Lower leg skin (tissue), 4 donors: ENCODE measurements around the gene SLIT3. TPM values are rescaled to one million over a fixed set of nuclear protein-coding genes. Genes with fewer than 3 reads are reported as not detected.

Experiments
- DNase-seq, 2 donors: peaks; one replicate each; pipeline ENCODE4 v3.0.0-alpha.2; 2019; ENCODE audit warnings: low spot score in 2 of 2
- H3K4me3 ChIP-seq: fragments of 200-600 bp; sonication (generic); 2 replicates; pipeline ENCODE4 v1.5.1; 2017; ENCODE audit warnings: mild to moderate bottlenecking, low read depth; ENCODE audit not compliant: poor library complexity, severe bottlenecking
- POLR2A ChIP-seq, 2 donors: fragments of 450-650 bp; IDR thresholded peaks; one replicate each; pipeline ENCODE4 v1.6.1; 2016 to 2017; ENCODE audit warnings: antibody characterized with exemption in 2 of 2, mild to moderate bottlenecking in 1 of 2, moderate library complexity in 1 of 2
- WGBS, 2 donors: methylation state at CpG; one replicate each; pipeline ENCODE4 v1.1.5; 2018; 5-methylcytosine and 5-hydroxymethylcytosine counted together
- intact Hi-C: fragments of 100-400 bp; cut with DNase I; formaldehyde crosslinking; loops from one replicate; pipeline ENCODE4 v1.15.0; 2023; ENCODE audit warnings: low total_unique reads
- total RNA-seq, 4 donors: library from RNA; depleted of rRNA; stranded (reverse); fragments of >200 nt; gene quantifications; one replicate each; pipeline ENCODE4 v1.1.0, GENCODE V29; 2016
- TF ChIP-seq, protein P1 (sequence below), 3 donors: fragments of 450-650 bp; IDR thresholded peaks; one replicate each; pipeline ENCODE4 v1.5.1; 2016; ENCODE audit warnings: antibody characterized with exemption in 3 of 3, mild to moderate bottlenecking in 3 of 3, moderate library complexity in 2 of 3

SLIT3 gene
- total RNA-seq, 4 donors from 2014 or later, result 12.4 to 66.0 (median 22.8) TPM

DNA sequence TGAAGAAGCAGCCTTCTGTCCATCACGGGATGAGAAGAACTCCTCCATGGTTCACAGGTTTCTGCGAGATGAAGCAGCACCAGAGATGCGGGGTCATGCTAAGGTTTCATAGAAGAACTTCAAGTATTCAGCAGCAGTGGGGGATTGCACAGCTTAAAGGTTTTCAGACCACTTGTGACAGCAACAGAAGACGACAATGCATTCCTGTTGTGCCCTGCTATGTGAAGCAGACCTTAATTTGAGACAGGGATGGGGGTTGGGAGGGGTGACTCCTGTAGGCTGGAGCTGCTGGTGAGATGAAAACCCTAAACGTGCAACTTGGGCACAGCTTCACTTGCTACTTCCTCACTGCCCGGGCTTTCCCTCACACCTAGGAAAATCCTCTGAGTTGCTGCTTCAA lies 256.0 kb downstream of the SLIT3 start:
- 73 to 87% methylated on average over 6 of the region's 6 CpGs for WGBS, 2 donors
- intact Hi-C loops, result no loop called here
- no peak for TF ChIP-seq POLR2A (IDR thresholded peaks at IDR 0.05)
- TF ChIP-seq, protein P1, sequence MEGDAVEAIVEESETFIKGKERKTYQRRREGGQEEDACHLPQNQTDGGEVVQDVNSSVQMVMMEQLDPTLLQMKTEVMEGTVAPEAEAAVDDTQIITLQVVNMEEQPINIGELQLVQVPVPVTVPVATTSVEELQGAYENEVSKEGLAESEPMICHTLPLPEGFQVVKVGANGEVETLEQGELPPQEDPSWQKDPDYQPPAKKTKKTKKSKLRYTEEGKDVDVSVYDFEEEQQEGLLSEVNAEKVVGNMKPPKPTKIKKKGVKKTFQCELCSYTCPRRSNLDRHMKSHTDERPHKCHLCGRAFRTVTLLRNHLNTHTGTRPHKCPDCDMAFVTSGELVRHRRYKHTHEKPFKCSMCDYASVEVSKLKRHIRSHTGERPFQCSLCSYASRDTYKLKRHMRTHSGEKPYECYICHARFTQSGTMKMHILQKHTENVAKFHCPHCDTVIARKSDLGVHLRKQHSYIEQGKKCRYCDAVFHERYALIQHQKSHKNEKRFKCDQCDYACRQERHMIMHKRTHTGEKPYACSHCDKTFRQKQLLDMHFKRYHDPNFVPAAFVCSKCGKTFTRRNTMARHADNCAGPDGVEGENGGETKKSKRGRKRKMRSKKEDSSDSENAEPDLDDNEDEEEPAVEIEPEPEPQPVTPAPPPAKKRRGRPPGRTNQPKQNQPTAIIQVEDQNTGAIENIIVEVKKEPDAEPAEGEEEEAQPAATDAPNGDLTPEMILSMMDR (IDR thresholded peaks at IDR 0.05), result no peak
- H3K4me3 ChIP-seq, result no peak overlapping the region
- DNase-seq, result no peak

DNA sequence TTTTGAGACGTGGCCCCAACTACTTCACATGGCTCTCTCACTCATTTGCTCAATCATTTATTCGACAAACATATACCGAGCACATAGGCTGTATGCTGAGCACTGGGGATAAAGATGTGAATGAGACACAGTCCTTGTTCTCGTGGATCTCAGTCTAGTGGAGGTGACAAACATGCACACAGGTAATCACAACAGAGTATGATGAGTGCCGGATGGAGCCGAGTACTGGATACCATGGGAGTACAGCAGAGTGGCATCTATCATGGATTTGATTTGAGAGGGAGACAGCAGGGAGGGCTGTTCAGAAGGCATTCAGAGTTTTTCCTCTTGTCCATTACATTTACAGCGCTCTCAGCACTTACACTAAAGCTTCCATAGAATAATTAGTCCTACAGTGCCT lies 259.8 kb downstream of the SLIT3 start:
- 93 to 94% methylated on average over 7 of the region's 7 CpGs for WGBS, 2 donors
- no peak for DNase-seq
- intact Hi-C loops, result no loop called here
- TF ChIP-seq, protein P1 (IDR thresholded peaks at IDR 0.05), result no peak
- TF ChIP-seq POLR2A (IDR thresholded peaks at IDR 0.05), result no peak
- H3K4me3 ChIP-seq, result no peak overlapping the region

- intact Hi-C loops, result no loop called here
- no peak for TF ChIP-seq POLR2A (IDR thresholded peaks at IDR 0.05)
- TF ChIP-seq, protein P1 (IDR thresholded peaks at IDR 0.05), result no peak
- no peak for DNase-seq
- H3K4me3 ChIP-seq, result no peak overlapping the region
- 76 to 83% methylated on average over 6 of the region's 6 CpGs for WGBS, 2 donors
These were observed 261.3 kb downstream of the SLIT3 start for GRCh38 chr5:169039592-169039991.

DNA sequence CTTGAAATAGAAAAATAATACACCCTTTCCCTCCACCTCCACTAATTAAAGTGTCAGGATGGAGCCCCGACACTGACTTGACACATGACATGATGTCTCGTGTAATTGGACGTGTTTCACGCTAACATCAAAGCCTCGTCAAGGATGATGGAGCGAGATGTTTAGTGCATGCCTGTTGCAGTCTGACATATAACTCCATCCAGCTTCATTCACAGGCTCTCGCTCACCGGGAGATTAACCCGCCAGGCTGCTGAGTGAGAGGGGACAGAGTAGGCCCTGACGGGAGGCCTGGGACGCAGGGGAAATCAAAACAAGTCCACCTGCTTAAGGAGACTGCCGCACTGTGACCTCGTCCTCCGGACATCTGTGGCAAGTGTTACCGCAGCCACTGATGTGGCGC lies 263.5 kb downstream of the SLIT3 start:
- DNase-seq, result peak in 1 of 2 donors; percentile 50
- no peak for TF ChIP-seq POLR2A (IDR thresholded peaks at IDR 0.05)
- TF ChIP-seq, protein P1 (IDR thresholded peaks at IDR 0.05), result no peak
- intact Hi-C loops, result no loop called here
- 87 to 88% methylated on average over 16 of the region's 16 CpGs for WGBS, 2 donors
- no peak overlapping the region for H3K4me3 ChIP-seq

- H3K4me3 ChIP-seq, result no peak overlapping the region
- intact Hi-C loops, result no loop called here
- TF ChIP-seq, protein P1 (IDR thresholded peaks at IDR 0.05), result no peak
- TF ChIP-seq POLR2A (IDR thresholded peaks at IDR 0.05), result no peak
- no peak for DNase-seq
- WGBS, 2 donors, result 71 to 73% methylated on average over 12 of the region's 12 CpGs
These were observed 264.7 kb downstream of the SLIT3 start for GRCh38 chr5:169036079-169036805.
